A673 (cell line): Measurements from ENCODE around the gene TNFAIP8L1. TPM values are rescaled to one million over a fixed set of nuclear protein-coding genes. Genes with fewer than 3 reads are reported as not detected.

ENCODE experiments used
- BruUV-seq: library from RNA; stranded (reverse); fragments of 400-500 nt; replicated peaks from 2 replicates; lab custom pipeline; 2021; lab: Mats Ljungman, UMichigan
- CTCF ChIA-PET: fragments of 300-600 bp; sonication (Branson Sonifier 250); formaldehyde crosslinking; loops from one replicate; lab custom pipeline; 2022; ENCODE audit warnings: antibody characterized with exemption; lab: Charles Lee
- POLR2A ChIA-PET: fragments of 300-600 bp; sonication (Branson Sonifier 250); formaldehyde crosslinking; loops from one replicate; lab custom pipeline; 2022; ENCODE audit warnings: antibody characterized with exemption; ENCODE audit not compliant: low non-redundant PET; lab: Charles Lee
- DNase-seq: peaks from one replicate; pipeline ENCODE4 v3.0.0-alpha.2; 2015; ENCODE audit warnings: low spot score
- H3K27ac ChIP-seq: fragments of 200-600 bp; sonication (generic); 2 replicates; pipeline ENCODE4 v1.5.1; 2016; ENCODE audit warnings: mixed run types, low read depth, mild to moderate bottlenecking, mixed read lengths, antibody characterized with exemption, low read length; ENCODE audit not compliant: poor library complexity, severe bottlenecking
- H3K27me3 ChIP-seq: fragments of 200-600 bp; sonication (generic); replicated peaks from 2 replicates; pipeline ENCODE4 v1.6.1; 2017; ENCODE audit warnings: mixed run types, low read depth, mild to moderate bottlenecking, mixed read lengths, antibody characterized with exemption, low read length; ENCODE audit not compliant: insufficient read depth, poor library complexity
- H3K36me3 ChIP-seq: fragments of 200-600 bp; sonication (generic); 2 replicates; pipeline ENCODE4 v1.6.1; 2016; ENCODE audit warnings: mixed run types, mild to moderate bottlenecking, mixed read lengths, antibody characterized with exemption, low read length; ENCODE audit not compliant: insufficient read depth, poor library complexity, severe bottlenecking
- H3K4me1 ChIP-seq: fragments of 200-600 bp; sonication (generic); 2 replicates; pipeline ENCODE4 v1.6.1; 2017; ENCODE audit warnings: mixed run types, mild to moderate bottlenecking, mixed read lengths, antibody characterized with exemption, low read length; ENCODE audit not compliant: insufficient read depth, poor library complexity, severe bottlenecking
- H3K4me3 ChIP-seq: fragments of 200-600 bp; sonication (generic); 2 replicates; pipeline ENCODE4 v1.5.1; 2016; ENCODE audit warnings: low read depth, mixed run types, mild to moderate bottlenecking, mixed read lengths, low read length; ENCODE audit not compliant: poor library complexity, severe bottlenecking
- H3K9me3 ChIP-seq: fragments of 200-600 bp; sonication (generic); 2 replicates; pipeline ENCODE4 v1.6.1; 2016; ENCODE audit warnings: mixed run types, low read depth, mild to moderate bottlenecking, mixed read lengths, antibody characterized with exemption, low read length; ENCODE audit not compliant: poor library complexity, severe bottlenecking
- EZH2 ChIP-seq: fragments of 200-600 bp; sonication (generic); IDR thresholded peaks from 2 replicates; pipeline ENCODE4 v1.6.1; 2017; ENCODE audit warnings: borderline replicate concordance, low read depth, mild to moderate bottlenecking, mixed read lengths, antibody characterized with exemption, low read length; ENCODE audit not compliant: poor library complexity, severe bottlenecking
- intact Hi-C: fragments of 100-400 bp; cut with micrococcal nuclease; formaldehyde crosslinking; loops from one replicate; pipeline ENCODE4 v1.10.0; 2022; ENCODE audit not compliant: unreplicated experiment
- total RNA-seq: library from RNA; stranded (reverse); gene quantifications from 2 replicates; pipeline ENCODE4 v1.2.3, GENCODE V29; 2021
- TF ChIP-seq, protein P1 (sequence below): fragments of 300-800, 200-600 bp; sonication (generic); conservative IDR thresholded peaks from 2 replicates; pipeline ENCODE4 v1.5.1; 2017; ENCODE audit warnings: low read depth, mild to moderate bottlenecking, antibody characterized with exemption, low read length, moderate library complexity, mixed read lengths

Gene TNFAIP8L1
- total RNA-seq, 1 experiment from 2014 or later: 24.7 TPM

DNA sequence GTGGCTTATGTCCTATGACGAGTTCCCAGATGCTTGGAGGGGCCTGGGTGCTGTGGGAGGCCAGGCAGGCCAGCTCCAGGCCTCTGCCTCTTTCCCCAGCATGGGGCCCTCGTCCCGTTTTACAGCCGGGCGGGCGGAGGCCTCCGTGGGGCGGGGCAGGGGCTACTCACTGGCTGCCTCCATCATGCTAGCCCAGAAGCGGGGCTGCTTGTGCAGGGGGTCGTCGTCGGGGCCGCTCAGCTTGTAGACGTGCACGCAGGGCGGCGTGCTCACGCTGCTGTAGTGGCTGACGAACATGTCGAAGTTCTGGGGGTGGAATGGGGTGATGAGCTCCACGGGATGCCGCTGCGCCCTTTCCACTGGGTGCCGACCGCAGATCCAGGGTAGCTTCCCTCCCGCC, 49.3 kb downstream of the TNFAIP8L1 start:
- Histone ChIP-seq H3K9me3 (no peaks in the 10 kb centered on the region), H3K4me1 (no peaks in the 10 kb centered on the region), H3K27me3 (no peaks in the 10 kb centered on the region), H3K4me3 (no peak overlapping the region), H3K27ac (no peak overlapping the region), H3K36me3 (peaks cover 25% of the 10 kb centered on the region)
- ChIA-PET CTCF (no interaction called here), POLR2A (no interaction called here)
- BruUV-seq: no TSS peak
- TF ChIP-seq, protein P1, sequence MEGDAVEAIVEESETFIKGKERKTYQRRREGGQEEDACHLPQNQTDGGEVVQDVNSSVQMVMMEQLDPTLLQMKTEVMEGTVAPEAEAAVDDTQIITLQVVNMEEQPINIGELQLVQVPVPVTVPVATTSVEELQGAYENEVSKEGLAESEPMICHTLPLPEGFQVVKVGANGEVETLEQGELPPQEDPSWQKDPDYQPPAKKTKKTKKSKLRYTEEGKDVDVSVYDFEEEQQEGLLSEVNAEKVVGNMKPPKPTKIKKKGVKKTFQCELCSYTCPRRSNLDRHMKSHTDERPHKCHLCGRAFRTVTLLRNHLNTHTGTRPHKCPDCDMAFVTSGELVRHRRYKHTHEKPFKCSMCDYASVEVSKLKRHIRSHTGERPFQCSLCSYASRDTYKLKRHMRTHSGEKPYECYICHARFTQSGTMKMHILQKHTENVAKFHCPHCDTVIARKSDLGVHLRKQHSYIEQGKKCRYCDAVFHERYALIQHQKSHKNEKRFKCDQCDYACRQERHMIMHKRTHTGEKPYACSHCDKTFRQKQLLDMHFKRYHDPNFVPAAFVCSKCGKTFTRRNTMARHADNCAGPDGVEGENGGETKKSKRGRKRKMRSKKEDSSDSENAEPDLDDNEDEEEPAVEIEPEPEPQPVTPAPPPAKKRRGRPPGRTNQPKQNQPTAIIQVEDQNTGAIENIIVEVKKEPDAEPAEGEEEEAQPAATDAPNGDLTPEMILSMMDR: no peak
- no peak for TF ChIP-seq EZH2
- no peak for DNase-seq
- intact Hi-C loops: no loop called here

DNA sequence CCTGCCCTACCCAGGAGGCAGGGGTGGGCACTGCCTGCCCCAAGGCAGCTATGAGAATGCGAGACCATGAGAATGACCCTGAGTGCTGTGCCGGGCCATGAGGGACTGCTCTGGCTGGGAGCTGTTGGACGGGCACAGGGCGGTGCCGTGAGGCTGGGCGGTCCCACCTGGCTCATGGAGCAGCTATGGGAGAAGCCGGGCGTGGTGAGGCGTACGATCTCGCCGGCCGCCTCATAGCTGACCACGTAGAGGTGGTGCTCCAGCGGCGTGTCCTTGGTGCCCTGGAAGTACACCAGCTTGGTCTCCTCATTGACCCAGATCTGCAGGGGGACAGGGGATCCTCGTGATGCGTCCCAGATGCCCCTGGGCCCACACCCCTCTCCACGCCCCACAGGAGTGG, 50.1 kb downstream of the TNFAIP8L1 start:
- ChIA-PET POLR2A (no interaction called here), CTCF (interaction anchor here (0.5 kb wide), 1 partner anchor 102 kb away, joined by 4 read pairs; the partner anchor contains the start of gene FEM1A)
- intact Hi-C loops: no loop called here

GRCh38 chr19:4690361-4690760, 51.0 kb downstream of the TNFAIP8L1 start:
- DNase-seq: no peak
- no TSS peak for BruUV-seq
- no peak overlapping the region for H3K4me3 ChIP-seq
- H3K9me3 ChIP-seq: no peaks in the 10 kb centered on the region
- ChIA-PET CTCF (no interaction called here), POLR2A (interaction anchor here (0.6 kb wide), 1 partner anchor 24 kb away, joined by 3 read pairs; no protein-coding TSS in a partner anchor)
- TF ChIP-seq, protein P1: no peak
- TF ChIP-seq EZH2: no peak
- H3K36me3 ChIP-seq: peaks cover 40% of the 10 kb centered on the region
- H3K27me3 ChIP-seq: no peaks in the 10 kb centered on the region
- H3K27ac ChIP-seq: no peak overlapping the region
- no peaks in the 10 kb centered on the region for H3K4me1 ChIP-seq
- intact Hi-C loops: no loop called here

More for the DNA sequence above, 50.1 kb downstream of the TNFAIP8L1 start:
- DNase-seq: no peak
- no TSS peak for BruUV-seq
- H3K27me3 ChIP-seq: no peaks in the 10 kb centered on the region
- no peak overlapping the region for H3K27ac ChIP-seq
- H3K4me1 ChIP-seq: no peaks in the 10 kb centered on the region
- H3K9me3 ChIP-seq: no peaks in the 10 kb centered on the region
- H3K36me3 ChIP-seq: peaks cover 33% of the 10 kb centered on the region
- TF ChIP-seq, protein P1: no peak
- TF ChIP-seq EZH2: no peak
- no peak overlapping the region for H3K4me3 ChIP-seq
